NCI-H2107 (cell line): Measurements from ENCODE around the gene VPS29.
"Not testable (repeated sequence)": the region's sequence is repeated elsewhere in the genome, so short reads cannot be mapped to it uniquely, and the experiment has no call there.

ENCODE experiments used
- DNase-seq: peaks from one replicate; lab custom pipeline; 2025; lab: John Stamatoyannopoulos, UW

VPS29 gene

DNA sequence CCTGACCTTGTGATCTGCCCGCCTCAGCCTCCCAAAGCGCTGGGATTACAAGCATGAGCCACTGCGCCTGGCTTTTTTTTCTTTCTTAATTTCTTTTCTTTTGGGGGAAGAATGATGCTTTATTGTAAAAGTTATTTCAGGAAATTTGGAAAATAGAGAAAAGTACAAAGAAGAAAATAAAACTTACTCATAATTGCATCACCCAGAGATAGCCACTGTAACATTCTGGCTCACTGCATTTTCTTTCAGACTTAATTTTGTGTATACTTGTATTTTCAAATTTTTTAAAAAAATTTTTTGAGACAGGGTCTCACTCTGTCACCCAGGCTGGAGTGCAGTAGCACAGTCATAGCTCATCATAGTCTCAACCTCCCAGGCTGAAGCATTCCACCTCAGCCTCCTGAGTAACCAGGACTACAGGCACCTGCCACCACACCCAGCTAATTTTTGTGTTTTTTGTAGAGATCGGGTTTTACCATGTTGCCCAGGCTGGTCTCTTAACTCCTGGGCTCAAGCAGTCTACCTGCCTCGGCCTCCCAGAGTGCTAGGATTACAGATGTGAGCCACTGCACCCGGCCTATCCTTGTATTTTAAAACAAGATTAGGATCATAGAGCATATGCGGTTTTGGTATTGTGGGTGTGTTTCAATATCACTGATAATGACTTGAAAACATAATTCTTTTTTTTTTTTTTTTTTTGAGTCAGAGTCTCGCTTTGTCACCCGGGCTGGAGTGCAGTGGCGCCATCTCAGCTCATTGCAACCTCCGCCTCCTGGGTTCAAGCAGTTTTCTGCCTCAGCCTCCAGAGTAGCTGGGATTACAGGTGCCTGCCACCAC lies 19.2 kb upstream of the VPS29 start:
- DNase-seq = not testable (repeated sequence)

DNA sequence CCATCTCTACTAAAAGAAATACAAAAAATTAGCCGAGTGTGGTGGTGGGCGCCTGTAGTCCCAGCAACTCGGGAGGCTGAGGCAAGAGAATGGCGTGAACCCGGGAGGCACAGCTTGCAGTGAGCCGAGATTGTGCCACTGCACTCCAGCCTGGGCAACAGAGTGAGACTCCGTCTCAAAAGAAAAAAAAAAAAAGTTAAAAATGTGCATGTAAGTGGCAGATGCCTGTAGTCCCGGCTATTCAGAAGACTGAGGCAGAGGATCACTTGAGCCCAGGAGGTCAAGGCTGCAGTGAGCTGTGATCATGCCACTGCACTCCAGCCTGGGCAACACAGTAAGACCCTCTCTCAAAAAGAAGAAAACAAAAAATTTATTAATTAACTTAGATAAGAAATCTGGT lies 16.1 kb upstream of the VPS29 start:
- not testable (repeated sequence) for DNase-seq

DNA sequence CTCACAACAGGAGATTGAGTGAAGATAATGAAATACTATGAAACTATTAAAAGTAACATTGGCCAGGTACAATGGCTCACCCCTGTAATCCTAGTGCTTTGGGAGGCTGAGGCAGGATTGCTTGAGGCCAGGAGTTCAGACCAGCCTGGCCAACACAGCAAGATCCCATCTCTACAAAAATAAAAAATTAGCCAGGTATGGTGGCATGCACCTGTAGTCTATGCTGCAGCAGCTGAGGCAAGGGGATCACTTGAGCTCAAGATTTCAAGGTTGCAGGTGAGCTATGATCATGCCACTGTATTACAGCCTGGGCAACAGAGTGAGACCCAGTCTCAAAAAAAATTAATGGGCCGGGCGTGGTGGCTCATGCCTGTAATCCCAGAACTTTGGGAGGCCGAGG lies 15.1 kb upstream of the VPS29 start:
- DNase-seq = no peak

DNA sequence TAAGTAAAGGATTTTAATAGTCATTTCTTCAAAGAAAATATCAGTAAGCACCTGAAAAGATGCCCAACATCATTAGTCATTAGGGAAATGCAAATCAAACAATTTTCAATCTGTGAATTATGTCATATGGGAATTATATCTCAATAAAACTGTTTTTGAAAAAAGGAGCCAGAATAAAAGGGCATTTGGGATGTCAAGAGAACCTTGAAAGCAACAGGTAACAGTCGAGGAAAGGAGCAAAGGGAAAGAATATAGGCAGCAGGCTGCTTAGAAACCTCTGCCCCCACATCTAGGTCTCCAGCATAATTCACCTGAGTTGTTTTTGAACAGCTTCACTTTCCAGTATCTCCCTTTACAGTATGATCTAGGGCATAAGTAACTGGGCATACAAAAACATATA lies 12.5 kb upstream of the VPS29 start:
- no peak for DNase-seq

DNA sequence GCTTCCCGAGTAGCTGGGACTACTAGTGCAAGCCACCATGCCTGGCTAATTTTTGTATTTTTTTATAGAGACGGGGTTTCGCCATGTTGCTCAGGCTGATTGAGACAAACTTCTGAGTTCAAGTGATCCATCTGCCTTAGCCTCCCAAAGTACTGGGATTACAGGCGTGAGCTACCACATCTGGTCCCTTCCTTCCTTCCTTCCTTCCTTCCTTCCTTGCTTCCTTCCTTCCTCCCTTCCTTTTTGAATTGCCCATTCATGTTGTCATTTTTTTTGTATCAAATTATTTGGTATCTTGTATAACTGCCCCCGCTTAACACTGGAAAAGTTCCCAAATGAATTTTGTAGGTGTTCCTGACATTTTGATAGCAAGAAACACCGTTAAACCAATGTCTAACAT lies 11.9 kb upstream of the VPS29 start:
- DNase-seq = no peak

DNA sequence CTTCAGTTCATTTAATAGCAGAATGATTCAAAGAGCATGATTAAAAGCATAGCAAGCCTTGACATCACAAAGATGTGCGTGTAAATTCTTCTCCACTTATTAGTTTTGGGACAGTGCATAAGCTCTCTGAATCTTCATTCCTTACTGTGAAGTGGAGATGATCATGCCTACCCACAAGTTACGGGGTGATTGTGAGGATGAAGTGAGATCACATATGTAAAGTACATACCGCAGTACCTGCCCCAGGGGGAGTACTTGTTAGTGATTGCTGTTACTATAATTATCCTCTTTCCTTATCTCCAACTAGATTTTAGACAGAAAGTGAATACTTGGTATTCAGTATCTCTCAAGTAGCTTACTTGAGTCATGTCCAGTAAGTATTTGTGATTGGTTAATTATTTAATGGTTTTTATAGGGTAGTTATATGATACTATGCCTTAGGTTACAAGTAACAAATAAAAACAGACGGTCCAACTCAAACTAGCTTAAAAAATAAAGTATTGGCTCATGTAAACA lies 6.2 kb upstream of the VPS29 start:
- no peak for DNase-seq

DNA sequence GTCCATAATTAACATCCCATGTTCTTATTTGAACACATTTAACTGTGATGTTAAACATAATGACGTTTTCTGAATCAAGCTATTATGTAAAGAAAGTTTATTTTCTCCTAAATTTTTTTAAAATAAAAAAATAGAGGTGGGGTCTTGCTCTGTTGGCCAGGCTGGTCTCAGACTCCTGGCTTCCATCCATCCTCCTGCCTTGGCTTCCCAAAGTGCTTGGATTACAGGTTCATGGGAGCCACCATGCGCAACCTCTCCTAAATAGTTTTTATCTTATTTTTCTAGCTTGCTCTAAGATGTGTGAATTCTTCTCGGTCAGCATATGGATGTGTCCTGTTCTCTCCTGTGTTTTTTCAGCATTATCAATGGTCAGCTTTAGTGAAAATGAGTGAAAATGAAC lies 3.4 kb upstream of the VPS29 start:
- DNase-seq = no peak

DNA sequence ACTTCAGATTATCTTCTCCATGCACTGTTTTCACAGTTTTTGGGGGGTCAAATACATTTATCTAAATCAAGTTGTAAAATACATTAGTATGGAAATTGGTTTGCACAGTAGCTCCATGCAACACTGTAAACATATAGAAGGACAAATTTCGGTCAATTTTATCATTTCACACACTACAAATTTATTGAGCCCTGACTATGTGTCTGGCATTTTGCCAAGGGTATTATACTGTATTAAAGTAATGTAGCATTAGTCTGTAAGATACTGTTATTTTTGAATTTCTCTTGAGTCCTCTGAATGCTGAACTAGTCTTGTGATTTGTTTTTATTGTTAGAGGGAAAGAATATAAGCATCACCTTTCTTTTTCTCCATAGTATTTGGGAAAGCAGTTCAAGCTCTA lies 1.5 kb upstream of the VPS29 start:
- DNase-seq = no peak

DNA sequence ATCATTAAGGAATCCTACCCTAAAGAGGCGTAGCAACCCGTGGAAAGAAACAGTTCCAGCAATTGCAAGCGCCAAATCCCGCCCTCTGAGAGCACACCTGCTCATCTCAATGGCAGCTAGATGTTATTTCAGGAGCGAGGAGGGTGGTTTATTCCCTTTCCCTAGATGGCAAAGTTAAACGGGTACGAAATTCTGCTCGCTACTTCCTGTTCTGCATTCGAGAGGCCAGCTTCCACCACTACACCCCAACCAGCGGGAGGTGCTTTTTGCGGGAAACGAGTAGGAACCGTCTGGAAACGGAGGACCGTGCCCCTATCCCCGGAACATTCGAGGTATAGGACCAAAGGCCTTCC lies 536 bp downstream of the VPS29 start:
- peak; percentile 52 for DNase-seq

DNA sequence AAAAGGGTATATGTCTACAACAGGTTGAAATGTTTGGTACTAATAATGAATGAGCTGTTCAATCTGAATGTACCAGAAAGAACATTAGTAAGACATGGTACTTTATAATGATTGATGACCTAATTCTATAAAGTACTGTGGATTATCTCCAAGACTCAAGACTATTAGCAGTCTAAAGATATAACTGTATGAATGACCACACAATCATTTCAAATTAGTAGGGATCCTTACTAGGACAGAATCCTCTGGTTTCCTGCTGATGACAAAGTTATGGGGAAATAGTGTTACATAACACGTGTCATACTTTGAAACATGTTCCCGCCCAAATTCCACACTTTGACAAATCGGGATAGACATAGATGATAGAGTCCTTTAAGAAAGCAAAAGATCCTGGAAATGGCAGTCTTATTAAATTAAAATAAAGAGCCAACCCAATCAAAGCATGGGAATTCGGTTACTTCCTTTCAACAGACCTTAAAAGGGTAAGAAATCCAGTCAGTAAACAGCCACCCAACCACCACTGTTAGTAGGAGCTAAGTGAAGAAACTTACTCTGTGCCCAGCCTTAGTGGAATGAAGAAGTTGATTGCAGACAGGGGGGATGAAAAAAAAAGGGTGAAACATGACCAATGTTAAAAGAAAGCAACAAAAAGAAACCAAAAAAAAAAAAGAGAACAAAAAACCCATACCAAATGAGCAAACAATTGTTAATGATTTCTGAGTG lies 2.8 kb downstream of the VPS29 start:
- no peak for DNase-seq

DNA sequence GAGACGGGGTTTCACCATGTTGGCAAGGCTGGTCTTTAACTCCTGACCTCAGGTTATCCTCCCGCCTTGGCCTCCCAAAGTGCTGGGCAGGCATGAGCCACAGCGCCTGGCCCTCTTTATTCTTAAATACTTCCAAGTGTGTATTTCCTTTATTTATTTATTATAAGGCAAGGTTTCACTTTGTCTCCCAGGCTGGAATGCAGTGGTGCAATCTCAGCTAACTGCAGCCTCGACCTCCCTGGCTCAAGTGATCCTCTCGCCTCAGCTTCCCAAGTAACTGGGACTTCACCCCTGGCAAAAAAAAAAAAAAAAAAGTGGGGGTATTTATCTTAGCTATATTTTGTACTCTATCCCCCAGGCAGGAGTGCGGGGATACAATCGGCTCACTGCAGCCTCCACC lies 26.5 kb downstream of the VPS29 start:
- no peak for DNase-seq

DNA sequence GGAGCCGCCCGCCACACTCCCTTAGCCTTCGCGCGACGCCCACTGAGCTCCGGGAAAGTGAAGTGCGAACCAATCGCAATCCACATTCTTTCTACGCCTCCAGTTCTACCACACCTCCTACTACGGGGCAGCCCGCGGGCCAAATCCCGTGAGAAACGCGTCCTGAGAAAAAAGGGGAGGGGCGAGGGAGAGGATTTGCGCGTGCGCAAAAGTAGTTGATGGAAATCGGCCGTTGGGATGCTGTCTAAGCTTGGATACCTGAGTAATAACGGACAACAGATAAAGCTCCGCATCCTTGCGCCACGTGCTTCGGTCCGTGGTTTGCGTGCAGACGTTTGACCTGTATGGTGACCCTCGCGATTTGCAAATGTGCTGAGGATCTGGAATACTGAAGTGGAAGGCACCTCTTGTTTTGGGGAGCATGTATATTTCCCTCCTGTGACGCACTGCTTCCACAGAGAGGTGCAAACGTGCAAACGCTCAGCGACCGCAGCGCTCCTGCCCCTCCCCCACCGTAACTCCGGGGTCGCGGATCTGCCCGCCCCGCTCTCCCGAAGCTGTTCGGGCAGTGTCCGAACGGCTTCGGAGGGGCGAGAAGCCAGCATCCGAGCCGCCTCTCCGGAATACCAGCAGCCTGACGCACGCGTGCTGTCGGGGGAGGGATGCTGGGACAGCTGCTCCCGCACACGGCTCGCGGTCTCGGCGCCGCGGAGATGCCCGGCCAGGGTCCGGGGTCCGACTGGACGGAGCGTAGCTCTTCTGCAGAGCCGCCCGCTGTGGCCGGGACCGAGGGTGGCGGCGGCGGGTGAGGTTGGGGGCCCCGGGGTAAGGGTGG lies 33.5 kb downstream of the VPS29 start, which contains the start of the genes FAM216A and GPN3:
FAM216A (plus strand) TSS at position 632 of the 835 bp plus-strand sequence; CDS start at position 663, 31 bp downstream.
GPN3 (minus strand) TSS at position 44 of the 835 bp plus-strand sequence. CDS start 54 bp downstream, outside the sequence.
- peak; percentile 99 for DNase-seq

DNA sequence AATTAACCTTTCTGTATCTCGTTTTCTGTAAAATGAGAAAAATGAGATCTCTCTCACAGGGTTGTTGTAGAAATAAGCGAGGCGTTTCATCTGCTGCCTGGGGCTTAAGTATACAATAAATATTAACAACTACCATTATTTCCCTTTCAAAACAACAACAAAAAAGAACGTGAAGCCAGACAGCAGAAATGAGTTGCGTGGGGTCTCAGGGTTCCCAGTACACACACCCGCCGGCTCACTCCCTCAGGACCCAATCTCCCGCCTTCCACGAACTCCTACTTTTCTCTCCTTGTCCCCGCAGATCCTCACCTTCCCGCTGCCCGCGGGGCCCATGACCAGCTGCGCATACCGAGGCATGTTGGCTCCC lies 34.1 kb downstream of the VPS29 start:
- DNase-seq = no peak

DNA sequence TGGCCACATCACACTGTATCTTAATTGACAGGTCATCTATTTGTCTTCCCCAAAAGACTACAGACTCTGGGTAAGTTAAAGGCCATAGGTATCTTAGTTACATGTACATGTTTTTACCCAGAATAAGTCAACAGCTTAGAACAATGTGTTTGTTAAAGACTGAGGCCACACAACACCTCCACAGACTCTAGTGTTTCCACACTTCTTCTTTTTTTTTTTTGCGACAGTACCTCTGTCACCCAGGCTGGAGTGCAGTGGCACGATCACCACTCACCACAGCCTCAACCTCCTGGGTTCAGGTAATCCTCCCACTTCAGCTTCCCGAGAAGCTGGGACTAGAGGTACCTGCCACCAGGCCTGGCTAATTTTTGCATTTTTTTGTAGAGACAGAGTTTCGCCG lies 35.1 kb downstream of the VPS29 start:
- DNase-seq = no peak

DNA sequence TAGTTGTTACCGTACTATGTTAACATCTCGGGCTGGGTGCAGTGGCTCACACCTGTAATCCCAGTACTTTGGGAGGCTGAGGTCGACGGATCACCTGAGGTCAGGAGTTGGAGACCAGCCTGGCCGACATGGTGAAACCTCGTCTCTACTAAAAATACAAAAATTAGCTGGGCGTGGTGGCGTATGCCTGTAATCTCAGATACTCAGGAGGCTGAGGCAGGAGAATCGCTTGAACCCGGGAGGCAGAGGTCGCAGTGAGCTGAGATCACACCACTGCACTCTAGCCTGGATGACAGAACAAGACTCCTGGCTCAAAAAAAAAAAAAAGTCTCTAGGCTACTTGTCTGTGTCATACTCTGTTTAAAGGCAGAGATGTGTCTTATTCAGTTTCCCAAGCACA lies 36.1 kb downstream of the VPS29 start:
- DNase-seq = not testable (repeated sequence)

DNA sequence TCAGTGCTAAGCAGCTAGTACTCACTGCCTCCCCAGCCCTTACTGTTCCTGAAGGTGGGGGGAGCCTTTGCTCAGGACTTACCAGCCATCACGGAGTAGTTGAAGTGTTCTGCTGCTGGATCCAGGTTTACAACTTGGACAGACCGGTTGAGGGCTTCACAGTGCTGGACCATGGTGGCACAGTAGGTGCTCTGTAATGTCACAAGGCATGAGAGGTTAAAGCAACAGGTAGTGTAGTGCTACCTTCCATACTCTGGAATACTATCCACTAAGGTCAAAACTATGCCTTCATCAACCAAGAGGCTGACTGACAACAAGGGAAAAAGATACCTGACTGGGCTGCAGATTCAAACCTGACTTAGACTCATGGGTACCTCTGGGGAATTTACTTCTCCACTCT lies 36.9 kb downstream of the VPS29 start:
- DNase-seq = no peak

DNA sequence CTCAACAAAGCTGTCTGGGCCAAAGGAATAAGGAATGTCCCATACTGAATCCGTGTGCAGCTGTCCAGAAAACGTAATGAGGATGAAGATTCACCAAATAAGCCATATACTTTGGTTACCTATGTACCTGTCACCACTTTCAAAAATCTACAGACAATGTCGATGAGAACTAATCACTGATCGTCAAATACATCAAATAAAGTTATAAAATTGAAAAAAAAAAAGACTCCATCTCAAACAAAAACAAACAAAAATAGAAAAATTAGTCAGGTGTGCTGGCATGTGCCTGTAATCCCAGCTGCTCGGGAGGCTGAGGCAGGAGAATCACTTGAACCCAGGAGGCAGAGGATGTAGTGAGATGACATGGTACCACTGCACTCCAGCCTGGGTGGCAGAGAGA lies 40.7 kb downstream of the VPS29 start:
- not testable (repeated sequence) for DNase-seq

DNA sequence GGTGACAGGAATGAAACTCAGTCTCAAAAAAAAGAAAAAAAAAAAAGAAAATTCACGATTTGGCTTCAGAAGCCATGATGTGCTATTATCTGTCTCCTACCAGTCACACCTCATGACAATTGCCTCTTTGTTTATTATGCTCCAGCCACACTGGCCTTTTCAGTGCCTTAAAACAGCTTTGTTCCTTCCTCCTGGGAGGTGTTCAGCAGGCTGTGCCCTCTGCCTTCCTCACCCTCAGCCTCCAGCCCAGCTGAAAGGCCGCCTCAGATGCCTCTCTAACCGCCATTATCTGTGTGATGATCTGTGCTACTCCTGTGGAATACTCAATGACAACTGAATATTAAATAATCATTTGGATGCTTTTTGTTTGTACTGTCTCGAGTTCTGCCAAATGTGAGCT lies 43.2 kb downstream of the VPS29 start:
- no peak for DNase-seq

DNA sequence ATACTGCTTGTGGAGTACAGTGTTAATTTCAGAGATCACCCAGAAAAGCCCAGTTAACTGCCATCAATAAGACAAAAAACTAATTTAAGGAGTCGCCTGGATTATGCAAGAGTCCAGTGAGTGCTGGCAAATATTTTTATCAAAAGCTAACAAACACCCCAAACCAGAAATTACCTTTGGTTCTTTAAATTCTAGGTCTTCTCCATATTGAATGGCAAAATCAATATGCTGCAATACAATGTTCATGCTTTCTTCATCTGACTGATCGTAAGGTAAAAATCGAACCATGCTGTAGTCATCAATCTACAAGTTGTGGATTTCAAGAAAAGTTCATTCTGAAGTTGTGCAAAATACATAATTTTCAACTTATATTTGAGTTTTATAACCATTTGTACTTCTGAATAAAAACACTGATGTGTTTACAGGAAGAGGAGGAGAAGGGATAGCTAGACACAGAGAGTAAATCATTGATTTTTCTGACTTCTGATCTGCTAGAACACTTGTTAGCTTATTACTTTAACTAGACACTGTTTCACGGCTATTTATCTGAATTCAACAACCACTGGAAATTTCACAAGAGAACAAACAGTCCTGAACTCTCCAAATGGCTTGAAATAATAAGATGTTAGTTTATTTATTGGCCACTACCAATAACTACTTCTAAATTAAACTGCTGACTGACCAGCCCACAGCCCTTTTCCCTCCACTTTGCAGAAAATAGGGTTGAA lies 48.2 kb downstream of the VPS29 start:
- DNase-seq = no peak

DNA sequence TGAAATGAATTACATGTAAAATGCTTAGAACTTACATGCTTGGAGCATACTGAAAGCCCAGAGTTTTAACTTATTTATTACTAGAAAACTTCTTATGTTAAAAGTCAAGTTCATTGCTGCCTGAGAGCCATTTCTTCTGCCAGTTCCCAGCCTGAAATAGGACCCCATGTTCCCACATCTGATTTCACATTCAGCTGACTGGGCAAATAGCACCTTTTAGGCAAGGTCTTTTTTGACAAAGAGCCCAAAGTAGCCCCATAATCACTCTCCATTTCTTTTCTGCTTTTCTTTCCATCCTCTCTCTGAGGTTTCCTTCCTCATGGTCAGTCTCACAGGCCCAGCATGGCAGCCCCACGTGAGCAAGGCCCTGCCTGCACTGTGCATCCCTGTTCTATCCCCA lies 50.6 kb downstream of the VPS29 start:
- no peak for DNase-seq

DNA sequence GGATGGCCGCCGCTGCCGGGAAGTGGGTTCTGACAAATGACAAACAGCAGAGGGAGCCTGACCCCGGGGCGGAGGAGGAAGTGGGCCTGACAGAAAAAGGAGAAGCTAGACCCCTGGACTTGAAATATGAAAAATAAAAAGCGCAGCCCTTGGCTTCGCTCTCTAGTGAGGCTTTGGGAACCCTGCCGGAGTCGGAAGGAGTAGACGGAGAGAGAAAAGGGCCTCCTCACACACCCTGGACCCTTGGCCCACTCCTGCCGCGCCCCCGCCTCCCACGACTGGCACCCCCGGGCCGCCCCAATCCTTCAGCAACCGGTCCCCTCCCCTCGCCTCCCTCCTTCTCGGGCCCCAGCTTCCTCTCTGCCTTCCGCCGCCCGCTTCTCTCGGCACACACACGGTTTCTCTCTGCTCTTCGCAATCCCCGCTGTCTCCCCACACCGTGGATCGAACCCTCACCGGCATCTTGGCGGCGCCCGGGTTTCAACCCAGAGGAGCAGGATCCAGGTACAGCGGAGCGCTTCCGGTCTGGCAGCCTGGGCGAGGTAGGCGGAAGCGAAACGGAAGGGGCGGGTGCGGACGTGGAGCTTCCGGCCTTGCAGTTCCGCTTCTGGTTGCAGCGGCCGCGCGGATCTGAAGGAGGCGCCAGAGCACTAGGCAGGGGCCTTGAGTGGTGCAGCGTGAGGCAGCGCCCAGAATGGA lies 52.0 kb downstream of the VPS29 start, which contains the start of gene ARPC3:
ARPC3 (minus strand) TSS at position 539 of the 699 bp plus-strand sequence; CDS start at position 462, 77 bp downstream.
- DNase-seq = peak; percentile 94
